HG03039 (cell line): ENCODE measurements around the gene PSMD4.
"Not testable (repeated sequence)": the region's sequence is repeated elsewhere in the genome, so short reads cannot be mapped to it uniquely, and the experiment has no call there.

Source experiments
- ATAC-seq: cut with Tn5 transposase; IDR thresholded peaks from one replicate; pipeline ENCODE4 v1.9.1; 2021; ENCODE audit warnings: mild to moderate bottlenecking, moderate library complexity; ENCODE audit not compliant: unreplicated experiment

The PSMD4 gene

DNA sequence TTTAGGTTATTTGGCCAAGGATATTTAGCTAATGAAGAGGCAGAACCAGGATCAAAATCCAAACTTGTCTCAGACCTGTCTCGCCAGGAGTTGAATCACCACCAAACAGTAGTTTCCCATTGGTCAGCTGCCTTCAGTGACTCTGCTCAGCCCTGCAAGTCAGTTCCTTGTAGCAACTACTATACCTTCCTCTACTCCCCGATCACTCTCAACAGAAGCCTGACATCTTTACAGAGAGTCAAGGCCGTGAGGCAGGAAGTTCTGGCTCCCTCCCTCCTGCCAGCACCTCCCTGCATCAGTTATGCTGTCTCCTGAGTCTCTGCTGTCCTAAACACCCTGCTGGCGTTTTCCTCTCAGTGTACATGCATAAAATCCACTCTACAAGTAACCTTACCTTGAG, 13.2 kb downstream of the PSMD4 start:
- ATAC-seq = no peak

DNA sequence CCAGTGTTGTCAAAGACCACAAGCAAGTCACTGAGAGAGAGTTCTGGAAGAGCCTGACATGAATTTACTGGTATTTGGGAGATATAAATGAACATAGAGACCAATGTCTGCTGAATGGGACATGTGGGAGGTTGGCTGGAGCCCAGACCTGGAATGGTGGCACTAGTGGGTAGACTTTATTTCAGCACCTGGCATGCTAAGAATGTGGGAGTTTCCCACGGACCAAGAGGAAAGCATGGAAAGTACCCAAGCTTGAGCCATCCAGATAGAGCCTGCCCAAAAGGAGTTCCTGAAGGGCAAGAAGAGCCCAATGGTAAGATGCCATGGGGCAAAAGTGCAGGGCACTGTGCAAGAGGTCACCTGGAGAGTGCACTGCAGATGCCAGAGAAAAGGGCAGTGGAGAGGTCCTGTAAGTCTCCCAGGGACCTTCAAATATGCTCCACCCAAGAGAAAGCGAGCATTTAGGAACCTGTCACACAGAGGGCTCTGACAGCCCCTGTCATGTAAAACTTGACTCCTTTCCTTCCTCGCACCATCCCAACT, 19.5 kb downstream of the PSMD4 start:
- ATAC-seq = no peak

DNA sequence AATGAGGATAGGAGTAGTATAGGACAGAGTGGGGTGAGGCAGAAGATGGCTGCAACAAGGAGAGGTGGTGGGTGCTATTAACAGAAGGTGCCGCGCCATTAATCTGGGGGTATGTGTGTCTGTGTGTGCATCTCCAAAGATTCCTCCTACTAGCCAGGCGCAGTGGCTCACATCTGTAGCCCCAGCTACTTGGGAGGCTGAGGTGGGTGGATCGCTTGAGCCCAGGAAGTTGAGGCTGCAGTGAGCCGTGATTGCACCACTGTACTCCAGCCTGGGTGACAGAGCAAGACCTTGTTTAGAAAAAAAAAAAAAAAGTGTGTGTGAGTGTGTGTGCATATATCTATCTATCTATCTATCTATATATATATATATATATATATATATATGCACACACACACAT, 20.8 kb downstream of the PSMD4 start:
- not testable (repeated sequence) for ATAC-seq

- no peak for ATAC-seq
Measured at GRCh38 chr1:151277249-151277648, 22.7 kb downstream of the PSMD4 start.

DNA sequence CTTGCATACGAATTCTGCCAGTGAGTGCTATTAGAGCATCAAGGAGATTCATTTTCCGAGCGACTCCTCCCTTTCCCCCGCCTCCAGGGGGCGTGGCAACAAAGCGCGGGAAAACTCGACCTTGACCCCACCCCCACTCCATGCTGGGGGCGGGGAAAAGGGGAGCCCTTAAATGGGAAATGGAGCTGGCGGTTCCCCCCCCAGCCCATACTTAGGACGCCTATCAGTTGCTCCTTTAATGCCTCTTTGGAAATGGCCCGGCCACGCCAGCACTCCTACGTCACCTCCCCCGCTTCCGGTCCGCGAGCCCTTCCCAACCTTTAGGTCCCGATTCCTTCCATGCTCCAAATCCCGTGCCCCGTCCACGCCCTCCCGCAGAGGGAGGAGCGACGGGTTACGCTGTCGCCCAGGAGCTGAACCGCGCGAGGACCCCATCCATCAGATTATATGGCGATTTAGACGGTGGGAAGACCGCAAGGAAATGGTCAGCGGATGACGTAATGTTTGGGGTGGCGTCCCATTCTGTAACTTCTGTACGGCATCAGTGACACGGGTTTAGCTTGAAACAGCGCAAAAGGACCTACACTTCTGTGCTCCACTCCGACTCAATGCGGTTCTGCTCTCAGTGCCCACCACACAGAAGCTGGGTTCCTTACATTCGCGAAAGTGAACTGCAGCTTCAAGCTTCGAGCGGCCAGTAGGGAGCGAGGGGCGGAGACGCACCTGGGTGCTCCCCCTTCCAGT, 26.9 kb downstream of the PSMD4 start:
- ATAC-seq = peak; percentile 34

- peak; percentile 76 for ATAC-seq
Measured at GRCh38 chr1:151281969-151282882, 27.7 kb downstream of the PSMD4 start, which contains the start of gene ZNF687. TSS of gene ZNF687 (plus strand) at chr1:151282299. CDS start at chr1:151286292, 3,993 bp downstream.

DNA sequence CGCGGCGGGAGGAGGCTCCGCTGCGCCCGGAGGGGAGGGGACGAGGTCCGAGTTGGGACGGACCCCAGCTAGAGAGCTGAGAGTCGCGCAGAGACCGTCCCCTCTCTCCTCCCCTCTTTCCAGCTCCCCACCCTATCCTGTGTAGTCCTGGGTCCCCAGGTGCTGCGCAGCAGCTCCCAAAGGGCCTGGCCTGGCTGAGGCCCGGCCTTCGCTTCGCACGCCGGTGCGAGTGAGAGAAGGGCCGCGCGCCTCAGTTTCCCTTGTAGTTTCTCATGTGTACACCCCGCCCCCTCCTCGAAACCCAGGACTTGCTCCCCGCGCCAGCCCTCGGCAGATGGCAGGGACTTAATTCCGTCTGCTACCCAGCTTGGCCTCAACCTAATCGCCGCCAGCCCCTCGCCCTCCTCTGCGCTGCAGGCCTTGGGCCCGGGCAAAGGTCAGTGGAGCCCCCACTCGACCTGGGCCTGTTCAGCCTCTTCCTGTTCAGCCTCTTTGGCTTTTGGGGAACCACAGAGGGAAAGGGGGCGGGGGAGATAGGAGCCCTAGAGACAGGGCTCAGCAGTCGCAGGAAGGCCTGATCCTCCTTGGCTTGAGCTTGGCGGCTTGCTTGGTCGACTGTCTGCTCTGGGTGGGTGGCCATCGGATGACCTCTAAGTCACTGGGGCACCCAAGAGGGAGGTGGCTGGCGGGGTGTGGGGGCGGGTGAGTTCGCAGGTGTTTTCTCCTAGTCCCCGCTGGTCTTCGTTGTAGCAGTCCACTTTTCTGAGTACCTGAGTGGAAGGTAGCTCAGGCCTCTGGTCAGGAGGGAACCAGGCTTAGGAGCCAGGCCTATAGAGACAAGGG, 28.6 kb downstream of the PSMD4 start:
- ATAC-seq = no peak

DNA sequence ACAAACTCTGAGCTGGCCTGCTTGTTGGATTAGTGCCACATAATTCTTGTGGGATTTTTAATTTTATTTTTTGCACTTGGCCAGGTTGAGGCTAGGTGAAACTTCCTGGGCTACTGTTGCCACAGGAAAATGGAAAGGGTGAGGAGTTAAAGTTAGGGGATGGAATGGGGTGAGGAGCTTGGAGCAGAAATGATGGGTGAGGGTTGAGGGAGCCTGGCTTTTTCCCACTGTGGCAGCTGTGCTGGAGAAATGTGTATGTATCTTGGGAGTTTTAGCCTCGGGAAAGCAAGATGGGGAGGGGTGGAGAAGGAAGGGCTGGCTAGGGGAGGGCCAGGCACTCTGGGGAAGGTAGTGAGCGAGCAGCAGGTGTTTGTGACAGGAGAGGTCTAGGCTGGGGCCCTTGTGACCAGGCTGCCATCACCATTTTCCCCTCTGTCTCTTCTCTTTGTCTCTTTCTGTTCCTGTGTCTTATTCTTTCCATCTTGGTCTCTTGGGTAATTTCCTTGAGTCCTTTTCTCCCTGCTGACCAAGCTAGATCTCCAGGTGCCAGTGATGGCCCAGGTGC, 29.6 kb downstream of the PSMD4 start:
- ATAC-seq = no peak

- ATAC-seq = no peak
Measured at GRCh38 chr1:151286619-151287340, 32.2 kb downstream of the PSMD4 start.

DNA sequence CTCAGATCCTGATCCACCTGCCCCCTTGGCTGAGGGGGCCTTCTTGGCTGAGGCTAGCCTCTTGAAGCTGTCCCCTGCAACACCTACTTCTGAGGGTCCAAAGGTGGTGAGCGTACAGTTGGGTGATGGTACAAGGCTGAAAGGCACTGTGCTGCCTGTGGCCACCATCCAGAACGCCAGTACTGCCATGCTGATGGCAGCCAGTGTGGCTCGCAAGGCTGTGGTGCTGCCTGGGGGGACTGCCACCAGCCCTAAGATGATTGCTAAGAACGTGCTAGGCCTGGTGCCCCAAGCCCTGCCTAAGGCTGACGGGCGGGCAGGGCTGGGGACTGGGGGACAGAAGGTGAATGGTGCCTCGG, 32.8 kb downstream of the PSMD4 start:
- ATAC-seq = no peak

GRCh38 chr1:151287767-151288500, 33.4 kb downstream of the PSMD4 start:
- ATAC-seq = no peak

GRCh38 chr1:151288502-151288901, 34.0 kb downstream of the PSMD4 start:
- no peak for ATAC-seq

DNA sequence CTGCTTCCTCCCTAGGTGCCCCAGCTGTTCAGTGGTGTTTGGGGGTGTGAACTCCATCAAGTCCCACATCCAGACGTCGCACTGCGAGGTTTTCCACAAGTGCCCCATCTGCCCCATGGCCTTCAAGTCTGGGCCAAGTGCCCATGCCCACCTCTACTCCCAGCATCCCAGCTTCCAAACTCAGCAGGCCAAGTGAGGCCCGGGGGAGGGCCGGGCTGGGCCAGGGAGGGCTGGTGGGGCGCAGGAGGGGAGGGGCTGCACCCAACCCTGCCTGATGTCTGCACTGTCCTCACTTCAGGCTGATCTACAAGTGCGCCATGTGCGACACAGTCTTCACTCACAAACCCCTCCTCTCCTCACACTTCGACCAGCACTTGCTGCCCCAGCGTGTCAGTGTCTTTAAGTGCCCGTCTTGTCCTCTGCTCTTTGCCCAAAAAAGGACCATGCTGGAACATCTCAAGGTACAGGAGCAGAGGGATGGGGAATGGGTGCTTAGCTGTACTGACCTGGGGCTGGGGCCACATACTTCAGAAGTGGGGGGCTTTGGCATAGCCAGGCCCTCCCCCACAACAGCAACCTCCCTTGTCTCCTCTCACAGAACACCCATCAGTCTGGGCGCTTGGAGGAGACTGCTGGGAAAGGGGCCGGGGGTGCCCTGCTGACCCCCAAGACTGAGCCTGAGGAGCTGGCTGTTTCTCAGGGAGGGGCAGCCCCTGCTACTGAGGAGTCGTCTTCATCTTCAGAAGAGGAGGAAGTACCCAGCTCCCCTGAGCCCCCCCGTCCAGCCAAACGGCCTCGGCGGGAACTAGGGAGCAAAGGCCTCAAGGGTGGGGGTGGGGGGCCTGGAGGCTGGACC, 34.8 kb downstream of the PSMD4 start:
- ATAC-seq = no peak

DNA sequence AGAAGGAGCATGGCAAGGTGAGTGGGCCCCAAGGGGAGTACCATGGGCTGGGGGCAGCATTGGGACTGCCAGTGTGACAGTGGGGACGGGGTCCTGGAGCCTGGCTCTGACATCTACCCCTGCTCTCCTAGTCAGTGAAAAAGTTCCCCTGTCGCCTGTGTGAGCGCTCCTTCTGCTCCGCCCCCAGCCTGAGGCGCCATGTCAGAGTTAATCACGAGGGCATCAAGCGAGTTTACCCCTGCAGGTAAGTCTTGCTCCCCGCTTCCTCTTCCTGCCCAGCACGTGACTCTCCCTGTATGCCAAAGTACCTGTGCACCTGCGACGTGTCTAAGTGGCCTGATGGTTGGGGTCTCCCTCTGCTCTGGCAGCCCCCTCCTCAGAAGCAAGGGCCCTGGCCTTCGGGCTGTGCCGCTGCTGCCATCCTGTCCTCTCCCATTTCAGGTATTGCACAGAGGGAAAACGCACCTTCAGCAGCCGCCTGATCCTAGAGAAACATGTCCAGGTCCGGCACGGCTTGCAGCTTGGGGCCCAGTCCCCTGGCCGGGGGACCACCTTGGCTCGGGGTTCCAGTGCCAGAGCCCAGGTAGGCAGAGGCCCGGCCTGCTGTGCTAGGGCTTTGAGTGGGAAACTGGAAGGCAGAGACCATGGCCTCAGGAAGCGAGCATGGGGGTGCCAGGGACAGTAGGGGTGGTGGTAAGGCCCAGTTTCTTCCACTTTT, 35.6 kb downstream of the PSMD4 start:
- ATAC-seq = no peak

DNA sequence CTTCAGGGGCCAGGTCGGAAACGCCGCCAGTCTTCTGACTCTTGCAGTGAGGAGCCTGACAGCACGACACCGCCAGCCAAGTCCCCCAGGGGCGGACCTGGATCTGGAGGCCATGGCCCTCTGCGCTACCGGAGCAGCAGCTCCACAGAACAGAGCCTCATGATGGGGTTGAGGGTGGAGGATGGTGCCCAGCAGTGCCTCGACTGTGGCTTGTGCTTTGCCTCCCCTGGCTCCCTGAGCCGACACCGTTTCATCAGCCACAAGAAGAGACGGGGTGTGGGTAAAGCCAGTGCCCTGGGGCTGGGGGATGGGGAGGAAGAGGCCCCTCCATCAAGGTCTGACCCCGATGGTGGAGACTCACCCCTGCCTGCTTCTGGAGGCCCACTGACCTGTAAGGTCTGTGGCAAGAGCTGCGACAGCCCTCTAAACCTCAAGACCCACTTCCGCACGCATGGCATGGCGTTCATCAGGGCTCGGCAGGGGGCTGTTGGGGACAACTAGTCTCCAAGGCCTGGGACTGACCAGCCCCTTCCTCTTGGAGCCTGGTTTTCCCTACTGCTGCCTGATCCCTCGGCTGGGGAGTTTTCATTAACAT, 36.3 kb downstream of the PSMD4 start:
- no peak for ATAC-seq

DNA sequence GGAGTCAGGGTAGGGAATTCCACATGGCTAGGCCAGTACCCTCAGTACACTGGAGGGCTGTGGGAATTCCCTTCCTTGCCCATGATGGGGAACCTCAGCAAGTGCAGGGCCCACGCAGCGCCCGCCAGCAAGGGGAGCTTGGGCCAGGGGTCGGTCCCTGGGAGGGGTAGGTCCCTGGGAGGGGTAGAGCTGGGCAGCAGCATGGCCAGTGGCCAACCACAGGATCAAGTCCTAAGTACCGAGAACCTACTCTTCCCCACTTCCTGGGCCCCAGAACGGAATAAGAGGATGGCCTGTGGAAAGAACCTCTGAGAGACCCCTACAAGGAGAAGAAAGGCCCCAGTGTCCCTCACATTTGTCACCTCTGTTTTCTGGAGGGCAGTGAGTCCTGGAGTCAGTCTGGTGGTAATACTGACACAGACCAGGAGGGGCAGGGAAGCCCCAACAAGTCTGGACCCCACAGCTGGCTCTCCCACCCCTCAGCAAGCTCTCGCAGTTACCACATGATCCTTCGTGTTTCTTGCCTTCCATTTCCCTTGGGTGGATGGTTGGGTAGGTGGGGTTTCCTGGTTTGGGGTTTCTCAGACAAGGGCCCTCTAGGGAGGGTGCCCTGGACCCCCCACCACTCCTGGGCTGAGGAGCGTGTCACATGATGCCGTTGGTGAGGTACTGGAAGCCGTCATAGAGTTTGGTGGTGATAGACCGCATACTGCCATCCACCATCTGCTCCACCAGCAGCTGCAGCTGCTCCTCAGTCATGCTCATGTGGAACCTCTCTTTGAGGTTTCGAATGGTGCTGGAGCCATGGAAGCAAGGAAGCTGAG, 37.9 kb downstream of the PSMD4 start:
- no peak for ATAC-seq
